WI38 (cell line): ENCODE results near the gene PRR5L.

Experiments used
- H3K4me3 ChIP-seq: 2 replicates; pipeline ENCODE4 v1.5.1; 2011; ENCODE audit warnings: low read depth, mild to moderate bottlenecking, control low read depth, low read length
- CTCF ChIP-seq: IDR thresholded peaks from 2 replicates; pipeline ENCODE4 v1.5.1; 2012; ENCODE audit warnings: low read depth, mild to moderate bottlenecking, control low read depth, low read length

The PRR5L gene

GRCh38 chr11:36295926-36296325 is at the start of gene PRR5L:
TSS of gene PRR5L (plus strand) at chr11:36296288. CDS start at chr11:36401122, 104,834 bp downstream.
- H3K4me3 ChIP-seq = no peak within 1 kb of the TSS

GRCh38 chr11:36247493-36247892 is 48.6 kb upstream of the PRR5L start:
- H3K4me3 ChIP-seq = no peak overlapping the region
- no peak for TF ChIP-seq CTCF

More at GRCh38 chr11:36295926-36296325, at the start of gene PRR5L:
- no peak for TF ChIP-seq CTCF

GRCh38 chr11:36248436-36248835 is 47.7 kb upstream of the PRR5L start:
- no peak overlapping the region for H3K4me3 ChIP-seq
- no peak for TF ChIP-seq CTCF

- TF ChIP-seq CTCF = no peak
- no peak overlapping the region for H3K4me3 ChIP-seq
Observed at GRCh38 chr11:36249246-36249645, 46.8 kb upstream of the PRR5L start.

GRCh38 chr11:36251823-36252222 is 44.3 kb upstream of the PRR5L start:
- no peak overlapping the region for H3K4me3 ChIP-seq
- TF ChIP-seq CTCF = no peak

- no peak for TF ChIP-seq CTCF
Observed at GRCh38 chr11:36253238-36253637, 42.9 kb upstream of the PRR5L start.

GRCh38 chr11:36254713-36255112 is 41.4 kb upstream of the PRR5L start:
- no peak for TF ChIP-seq CTCF
- no peak overlapping the region for H3K4me3 ChIP-seq

More at GRCh38 chr11:36253238-36253637, 42.9 kb upstream of the PRR5L start:
- H3K4me3 ChIP-seq = no peak overlapping the region
